Measurements from ENCODE around the gene IQSEC3.

The IQSEC3 gene

GRCh38 chr12:138898-139534 lies 72.4 kb downstream of the IQSEC3 start:
- DNase-seq (ENCODE audit: low read depth in 2 of 2) = no peak

DNA sequence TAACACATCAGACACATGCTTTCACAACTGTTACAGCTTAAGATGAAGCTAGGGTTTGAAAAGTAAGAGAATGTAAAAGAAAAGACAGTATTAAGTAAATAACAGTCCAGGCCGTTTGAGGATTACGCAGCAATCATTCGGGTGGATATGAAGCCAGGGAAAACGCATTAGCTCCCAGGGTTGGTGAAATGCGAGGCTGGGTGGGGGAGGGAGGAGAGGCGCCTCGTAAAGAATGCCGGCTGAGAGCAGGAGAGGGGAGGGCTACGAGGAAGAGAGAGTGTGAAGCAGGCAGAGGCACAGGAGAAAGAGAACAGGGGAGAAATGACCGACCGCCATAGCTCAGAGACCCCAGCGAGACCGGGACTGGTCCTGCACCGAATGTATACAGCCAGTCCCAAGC lies 73.0 kb downstream of the IQSEC3 start:
- no peak for DNase-seq (ENCODE audit: low read depth in 2 of 2)

- DNase-seq (ENCODE audit: low read depth in 2 of 2) = no peak
These were observed 73.6 kb downstream of the IQSEC3 start for GRCh38 chr12:140162-140561.

- DNase-seq (ENCODE audit: low read depth in 2 of 2) = no peak
These were observed 77.5 kb downstream of the IQSEC3 start for GRCh38 chr12:143964-144649.

DNA sequence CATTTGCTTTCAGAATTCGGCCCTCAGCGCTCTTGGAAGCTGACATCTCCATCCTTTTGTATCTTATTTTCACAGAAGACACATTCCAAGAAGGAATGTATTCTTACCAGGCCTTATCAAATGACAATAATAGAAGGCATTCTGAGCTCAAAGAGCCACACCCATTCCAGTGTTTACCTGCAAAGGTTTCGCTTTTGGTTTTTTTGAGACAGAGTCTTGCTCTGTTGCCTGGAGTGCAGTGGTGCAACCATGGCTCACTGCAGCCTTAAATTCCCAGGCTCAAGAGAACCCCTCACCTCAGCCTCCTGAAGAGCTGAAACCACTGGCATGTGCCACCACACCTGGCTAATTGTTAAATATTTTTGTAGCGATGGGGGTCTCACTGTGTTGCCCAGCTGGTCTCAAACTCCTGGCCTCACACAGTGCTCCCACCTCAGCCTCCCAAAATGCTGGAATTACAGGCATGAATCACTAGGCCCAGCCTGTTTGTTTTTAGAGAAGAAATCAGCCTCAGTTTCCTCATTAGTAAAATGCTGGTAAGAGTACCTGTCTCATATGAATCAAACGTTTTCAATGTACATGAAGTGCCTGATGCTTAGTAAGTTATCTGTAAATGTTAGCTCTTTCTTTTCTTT lies 78.2 kb downstream of the IQSEC3 start:
- no peak for DNase-seq (ENCODE audit: low read depth in 2 of 2)

DNA sequence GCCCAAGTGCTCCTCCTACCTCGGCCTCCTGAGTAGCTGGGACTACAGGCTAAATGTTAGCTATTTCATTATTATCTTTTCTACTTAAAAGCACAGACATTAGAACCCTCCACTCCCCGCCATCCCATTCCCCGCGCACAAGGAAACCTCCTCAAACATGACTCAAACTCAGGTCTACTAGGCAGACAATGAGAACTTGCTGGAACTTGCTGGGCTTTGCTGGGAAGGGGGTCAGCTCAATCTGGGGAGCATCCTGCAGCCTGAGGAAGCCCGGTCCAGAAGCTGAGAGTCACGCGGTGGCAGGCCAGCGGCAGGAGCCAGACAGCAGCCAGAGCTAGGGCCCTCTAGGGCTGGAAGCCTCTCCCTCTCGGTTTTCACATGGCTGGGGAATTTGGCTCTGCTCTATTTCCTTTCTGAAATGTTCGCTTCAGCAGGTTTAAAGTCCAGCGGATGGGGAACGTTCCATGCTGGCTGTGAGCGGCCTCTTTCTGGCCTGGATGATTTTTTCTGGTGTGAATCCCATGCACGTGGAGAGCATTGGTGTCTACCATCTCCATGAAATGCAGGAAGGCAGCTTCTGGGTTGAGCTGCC lies 78.9 kb downstream of the IQSEC3 start:
- DNase-seq (ENCODE audit: low read depth in 2 of 2) = no peak

- DNase-seq (ENCODE audit: low read depth in 2 of 2) = no peak
These were observed 80.7 kb downstream of the IQSEC3 start for GRCh38 chr12:147242-147641.

DNA sequence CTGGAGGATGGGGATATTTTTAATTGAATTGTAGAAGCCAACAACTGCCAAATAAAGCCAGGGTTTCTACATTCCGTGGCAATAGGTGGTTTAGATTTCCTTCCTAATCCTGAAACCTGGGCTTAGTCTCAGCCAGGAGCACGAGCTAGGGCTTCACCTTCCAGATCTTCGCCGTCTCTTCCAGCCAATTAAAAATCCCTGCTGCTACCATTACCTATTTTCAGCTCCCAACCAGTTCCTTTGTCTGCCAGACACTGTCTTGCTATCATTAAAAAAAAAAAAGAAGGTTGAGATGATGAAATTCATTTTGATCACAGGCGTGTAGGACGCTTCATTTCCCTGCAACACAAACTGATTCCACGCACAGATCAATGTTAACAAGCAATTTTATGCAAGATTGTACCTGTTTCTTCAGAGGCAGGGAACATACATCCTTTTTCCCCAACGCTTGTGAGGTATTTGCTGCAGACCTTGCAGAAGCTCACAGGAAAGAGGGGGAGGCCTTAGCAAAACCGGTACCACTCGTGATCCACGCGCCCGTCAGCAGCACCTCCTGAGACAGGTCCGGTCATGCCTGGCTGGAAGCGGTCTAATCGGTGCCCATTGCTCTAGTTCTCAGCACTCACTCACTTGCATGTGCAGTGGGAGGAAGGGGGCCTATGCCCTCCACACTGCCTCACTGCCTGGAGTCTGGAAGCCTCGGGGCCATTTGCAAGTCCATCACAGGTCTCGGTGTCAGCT lies 82.3 kb downstream of the IQSEC3 start:
- no peak for DNase-seq (ENCODE audit: low read depth in 2 of 2)

DNA sequence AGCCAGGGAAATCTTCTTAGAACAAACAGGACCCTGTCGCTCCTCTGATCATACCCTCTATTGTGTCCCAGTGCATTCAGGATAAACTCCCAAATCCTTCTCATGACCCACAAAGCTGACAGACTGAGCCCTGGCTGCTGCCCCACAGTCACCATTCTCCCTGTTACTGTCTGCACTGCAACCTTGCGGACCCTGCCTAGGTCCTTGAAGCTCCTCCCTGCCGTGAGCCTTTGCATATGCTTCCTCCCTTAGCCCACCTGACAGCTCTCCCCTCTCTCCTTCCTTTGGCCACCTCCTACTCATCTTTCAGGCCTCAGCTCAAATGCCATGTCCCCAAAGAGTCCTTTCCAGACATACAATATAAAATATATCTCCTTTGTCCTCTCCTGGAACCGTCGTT lies 85.0 kb downstream of the IQSEC3 start:
- DNase-seq (ENCODE audit: low read depth in 2 of 2) = no peak

- no peak for DNase-seq (ENCODE audit: low read depth in 2 of 2)
These were observed 85.9 kb downstream of the IQSEC3 start for GRCh38 chr12:152440-152839.

- DNase-seq (ENCODE audit: low read depth in 2 of 2) = peak in 1 of 2 donors; percentile 16
These were observed 86.6 kb downstream of the IQSEC3 start for GRCh38 chr12:153080-153746.

DNA sequence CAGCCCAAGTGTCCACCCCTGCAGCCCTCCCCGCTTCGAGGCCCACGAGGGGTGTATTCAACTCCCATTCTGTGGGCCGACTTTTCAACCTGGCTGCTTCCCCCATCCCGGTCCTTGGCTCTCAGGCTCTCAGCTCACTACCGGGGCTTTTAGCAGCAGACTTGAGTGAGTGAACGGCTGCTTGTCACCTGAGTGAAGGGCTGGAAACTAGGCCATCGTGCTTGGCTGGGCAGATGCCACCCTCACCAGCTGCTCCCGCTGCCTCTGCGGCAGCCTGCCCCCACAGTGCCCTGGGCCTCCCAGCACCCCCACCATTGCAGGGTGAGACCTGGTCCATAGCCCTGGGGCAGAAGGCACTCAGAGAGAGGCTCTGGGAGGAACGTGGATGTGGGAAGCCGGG lies 87.5 kb downstream of the IQSEC3 start:
- no peak for DNase-seq (ENCODE audit: low read depth in 2 of 2)

DNA sequence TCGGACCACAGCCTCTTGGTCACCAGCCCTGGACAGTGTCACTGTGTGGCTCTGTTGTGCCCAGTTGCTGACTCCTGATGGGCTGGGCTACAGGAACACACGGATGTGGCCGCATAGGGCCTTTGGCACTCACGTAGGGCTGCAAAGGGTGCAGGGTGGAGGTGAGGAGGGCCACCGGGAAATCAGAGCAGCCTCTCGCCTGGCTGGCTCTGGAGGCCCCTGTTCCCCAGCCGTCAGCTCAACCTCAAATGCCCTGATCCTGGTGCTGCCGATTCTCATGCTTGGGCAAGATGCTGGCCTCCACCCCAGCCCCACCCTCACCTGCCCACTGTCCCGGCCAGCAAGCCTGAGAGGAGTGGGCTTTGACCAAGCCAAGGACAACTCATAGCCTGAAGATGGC lies 88.4 kb downstream of the IQSEC3 start:
- no peak for DNase-seq (ENCODE audit: low read depth in 2 of 2)

GRCh38 chr12:155646-156045 lies 89.1 kb downstream of the IQSEC3 start:
- no peak for DNase-seq (ENCODE audit: low read depth in 2 of 2)

DNA sequence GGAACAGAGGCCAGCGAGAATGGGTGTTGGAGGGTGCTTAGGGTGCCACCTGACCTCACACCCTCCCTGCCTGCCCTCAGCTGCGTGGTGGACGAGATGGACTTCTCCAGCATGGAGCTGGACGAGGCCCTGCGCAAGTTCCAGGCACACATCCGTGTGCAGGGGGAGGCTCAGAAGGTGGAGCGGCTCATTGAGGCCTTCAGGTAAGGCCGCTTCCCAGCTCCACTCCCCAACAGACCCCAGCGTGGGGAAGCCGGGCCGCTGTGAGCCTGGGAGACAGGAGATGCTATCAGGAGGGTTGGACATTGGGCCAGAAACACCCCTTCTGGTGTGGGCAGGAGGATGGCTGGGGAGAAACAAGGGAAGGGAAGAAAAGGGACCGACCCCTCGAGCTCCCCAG lies 90.4 kb downstream of the IQSEC3 start:
- no peak for DNase-seq (ENCODE audit: low read depth in 2 of 2)

GRCh38 chr12:157644-158043 lies 91.1 kb downstream of the IQSEC3 start:
- no peak for DNase-seq (ENCODE audit: low read depth in 2 of 2)

- no peak for DNase-seq (ENCODE audit: low read depth in 2 of 2)
These were observed 92.7 kb downstream of the IQSEC3 start for GRCh38 chr12:159156-159782.

GRCh38 chr12:160858-161257 lies 94.3 kb downstream of the IQSEC3 start:
- no peak for DNase-seq (ENCODE audit: low read depth in 2 of 2)

- no peak for DNase-seq (ENCODE audit: low read depth in 2 of 2)
These were observed 95.3 kb downstream of the IQSEC3 start for GRCh38 chr12:161823-162222.

DNA sequence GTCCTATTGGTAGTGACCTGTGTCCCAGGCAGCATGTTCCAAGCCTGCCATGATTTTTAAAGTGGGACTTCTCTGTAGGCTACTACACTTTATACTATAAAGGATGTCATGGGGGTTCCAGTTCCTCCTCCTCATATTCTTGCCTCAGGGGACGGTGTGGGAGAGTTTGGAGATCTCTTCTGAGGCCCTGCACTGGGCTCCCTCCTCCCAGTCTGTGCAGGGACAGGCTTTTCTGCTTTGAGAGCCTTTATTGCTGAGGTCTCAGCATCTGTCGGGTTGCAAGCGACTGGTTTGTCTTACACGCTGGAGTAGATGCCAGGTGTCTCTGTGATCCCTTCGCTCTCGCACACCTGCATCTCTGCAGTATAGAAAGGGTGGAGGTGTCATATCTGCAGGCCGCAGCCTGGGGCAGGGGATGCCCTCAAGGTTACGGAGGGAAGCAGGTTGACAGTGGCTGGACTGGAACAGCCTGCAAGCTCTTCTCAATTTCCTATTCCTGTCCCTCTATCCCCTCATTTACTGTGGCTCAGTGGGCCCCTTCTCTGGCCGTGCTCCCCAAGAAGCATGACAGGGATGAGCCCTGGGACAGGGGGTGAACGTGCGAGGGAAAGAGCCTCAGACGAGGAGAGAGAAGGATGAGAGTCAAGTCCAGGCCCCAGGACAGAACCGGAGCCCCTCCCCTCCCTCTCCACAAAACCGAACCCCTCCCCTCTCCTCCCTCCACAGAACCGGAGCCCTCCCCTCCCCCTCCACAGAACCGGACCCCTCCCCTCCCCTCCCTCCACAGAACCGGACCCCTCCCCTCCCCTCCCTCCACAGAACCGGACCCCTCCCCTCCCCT lies 96.1 kb downstream of the IQSEC3 start:
- DNase-seq (ENCODE audit: low read depth in 2 of 2) = no peak
